HCT116 (cell line): ENCODE results near the gene THTPA. TPM values are rescaled to one million over a fixed set of nuclear protein-coding genes. Genes with fewer than 3 reads are reported as not detected.

ENCODE experiments used
- ATAC-seq: fragments of 200-7000 bp; cut with Tn5 transposase; 2 replicates; pipeline ENCODE4 v1.9.1; 2020; ENCODE audit warnings: mild to moderate bottlenecking, moderate library complexity
- BruUV-seq: library from RNA; stranded (reverse); fragments of 400-500 nt; replicated peaks from 2 replicates; lab custom pipeline; 2021; lab: Mats Ljungman, UMichigan
- CTCF ChIA-PET: fragments of 300-600 bp; sonication (Branson Sonifier 250); formaldehyde crosslinking; loops from one replicate; lab custom pipeline; 2021; ENCODE audit warnings: antibody characterized with exemption; lab: Charles Lee
- POLR2A ChIA-PET: fragments of 300-600, 350-600 bp; sonication (Branson Sonifier 250); formaldehyde crosslinking; loops from one replicate; lab custom pipeline; 2021; ENCODE audit warnings: antibody characterized with exemption; lab: Charles Lee
- RAD21 ChIA-PET, 2 experiments: fragments of 300-600 bp; sonication (Branson Sonifier 250); formaldehyde crosslinking; loops; one replicate each; lab custom pipeline; 2023; ENCODE audit warnings: low total read pairs in 2 of 2; ENCODE audit not compliant: uncharacterized antibody in 2 of 2, unreplicated experiment in 2 of 2, low non-redundant PET in 1 of 2; lab: Charles Lee
- DNase-seq: peaks from one replicate; pipeline ENCODE4 v3.0.0-alpha.2; 2010; ENCODE audit warnings: low read depth, low spot score
- H2AFZ ChIP-seq: fragments of 200-600 bp; shearing (Covaris generic), sonication (generic); 2 replicates; pipeline ENCODE4 v1.6.1; 2017; ENCODE audit warnings: low read depth, mixed run types, mixed read lengths, antibody characterized with exemption, low read length; ENCODE audit not compliant: poor library complexity, severe bottlenecking
- H3K27ac ChIP-seq: 2 replicates; pipeline ENCODE4 v1.5.1; 2012; ENCODE audit warnings: low read depth, low read length
- H3K27me3 ChIP-seq: fragments of 200-600 bp; sonication (generic); 2 replicates; pipeline ENCODE4 v1.6.1; 2016; ENCODE audit warnings: mixed run types, low read length, mixed read lengths; ENCODE audit not compliant: insufficient read depth
- H3K36me3 ChIP-seq, 2 experiments: fragments of 200-500 bp in 1 of 2; fragments of 200-600 bp in 1 of 2; sonication (Bioruptor generic) in 1 of 2; sonication (generic) in 1 of 2; 2 replicates each; pipeline versions ENCODE4 v1.5.1 to v1.6.1; 2014 to 2016; ENCODE audit warnings: low read length in 2 of 2, inconsistent platforms in 1 of 2, mixed read lengths in 1 of 2, mixed run types in 1 of 2; ENCODE audit not compliant: insufficient read depth in 2 of 2, control insufficient read depth in 1 of 2
- H3K4me1 ChIP-seq, 2 experiments: fragments of 200-600 bp in 1 of 2; sonication (generic) in 1 of 2; 2 replicates each; pipeline versions ENCODE4 v1.5.1 to v1.6.1; 2012 to 2017; ENCODE audit warnings: low read length in 2 of 2, inconsistent platforms in 1 of 2, mild to moderate bottlenecking in 1 of 2, mixed read lengths in 1 of 2, mixed run types in 1 of 2, moderate library complexity in 1 of 2; ENCODE audit not compliant: insufficient read depth in 2 of 2, control insufficient read depth in 1 of 2
- H3K4me2 ChIP-seq: fragments of 200-600 bp; sonication (generic); 2 replicates; pipeline ENCODE4 v1.6.1; 2017; ENCODE audit warnings: mixed run types, low read length, mixed read lengths
- H3K4me3 ChIP-seq, 2 experiments: fragments of 200-600 bp in 1 of 2; sonication (generic) in 1 of 2; replicated peaks in 1 of 2; 2 replicates each; pipeline ENCODE4 v1.5.1; 2011 to 2016; ENCODE audit warnings: low read length in 2 of 2, control low read depth in 1 of 2, low read depth in 1 of 2, mild to moderate bottlenecking in 1 of 2, mixed read lengths in 1 of 2, mixed run types in 1 of 2
- H3K79me2 ChIP-seq: fragments of 200-600 bp; sonication (generic); 2 replicates; pipeline ENCODE4 v1.6.1; 2017; ENCODE audit warnings: mild to moderate bottlenecking, mixed run types, low read length, moderate library complexity, mixed read lengths; ENCODE audit not compliant: insufficient read depth
- H3K9ac ChIP-seq: fragments of 200-600 bp; sonication (generic); 2 replicates; pipeline ENCODE4 v1.6.1; 2016; ENCODE audit warnings: low read length, mixed read lengths
- H3K9me2 ChIP-seq: fragments of 200-600 bp; sonication (generic), shearing (Covaris generic); 2 replicates; pipeline ENCODE4 v1.6.1; 2017; ENCODE audit warnings: mixed run types, mild to moderate bottlenecking, moderate library complexity; ENCODE audit not compliant: insufficient read depth
- H3K9me3 ChIP-seq, 2 experiments: fragments of 200-500 bp in 1 of 2; fragments of 200-600 bp in 1 of 2; sonication (Bioruptor generic) in 1 of 2; sonication (generic) in 1 of 2; 2 replicates each; pipeline ENCODE4 v1.6.1; 2014 to 2017; ENCODE audit warnings: low read length in 2 of 2, mixed read lengths in 2 of 2, inconsistent platforms in 1 of 2, low read depth in 1 of 2, mild to moderate bottlenecking in 1 of 2, mixed run types in 1 of 2, moderate library complexity in 1 of 2; ENCODE audit not compliant: control insufficient read depth in 1 of 2, insufficient read depth in 1 of 2
- H4K20me1 ChIP-seq: fragments of 200-600 bp; sonication (generic), shearing (Covaris generic); 2 replicates; pipeline ENCODE4 v1.6.1; 2017; ENCODE audit warnings: mixed run types, mild to moderate bottlenecking, moderate library complexity; ENCODE audit not compliant: insufficient read depth
- CBX3 ChIP-seq: IDR thresholded peaks from 2 replicates; pipeline ENCODE4 v1.6.1; 2012; ENCODE audit warnings: low read depth
- CEBPB ChIP-seq: IDR thresholded peaks from 2 replicates; pipeline ENCODE4 v1.6.1; 2012; ENCODE audit warnings: low read depth
- CTCF ChIP-seq, 3 experiments: fragments of 200-600 bp in 1 of 3; sonication (generic) in 1 of 3; IDR thresholded peaks in 2 of 3; conservative IDR thresholded peaks in 1 of 3; 2 replicates each; pipeline ENCODE4 v1.5.1; 2012 to 2017; ENCODE audit warnings: low read depth in 2 of 3, low read length in 2 of 3, antibody characterized with exemption in 1 of 3, borderline replicate concordance in 1 of 3, control low read depth in 1 of 3, mild to moderate bottlenecking in 1 of 3, mixed read lengths in 1 of 3, mixed run types in 1 of 3, moderate library complexity in 1 of 3; ENCODE audit not compliant: insufficient read depth in 1 of 3
- EGR1 ChIP-seq: IDR thresholded peaks from 2 replicates; pipeline ENCODE4 v1.6.1; 2012; ENCODE audit warnings: low read depth
- ELF1 ChIP-seq: IDR thresholded peaks from 2 replicates; pipeline ENCODE4 v1.6.1; 2012; ENCODE audit warnings: low read depth, borderline replicate concordance
- EZH2 ChIP-seq: fragments of 200-600 bp; sonication (generic); IDR thresholded peaks from 2 replicates; pipeline ENCODE4 v1.6.1; 2017; ENCODE audit warnings: antibody characterized with exemption, mixed run types
- EZH2phosphoT487 ChIP-seq: fragments of 200-600 bp; IDR thresholded peaks from 2 replicates; pipeline ENCODE4 v1.6.1; 2018; ENCODE audit warnings: antibody characterized with exemption, borderline replicate concordance
- FOSL1 ChIP-seq: IDR thresholded peaks from 2 replicates; pipeline ENCODE4 v1.6.1; 2012; ENCODE audit warnings: low read depth
- JUND ChIP-seq: IDR thresholded peaks from 2 replicates; pipeline ENCODE4 v1.6.1; 2012
- POLR2A ChIP-seq: IDR thresholded peaks from 2 replicates; pipeline ENCODE4 v1.7.0; 2011; ENCODE audit warnings: borderline replicate concordance; ENCODE audit not compliant: insufficient read depth, insufficient read length; ENCODE audit errors: extremely low read depth
- POLR2AphosphoS5 ChIP-seq: IDR thresholded peaks from 2 replicates; pipeline ENCODE4 v1.6.1; 2011; ENCODE audit warnings: mild to moderate bottlenecking, low read depth, low read length, moderate library complexity
- REST ChIP-seq: IDR thresholded peaks from 2 replicates; pipeline ENCODE4 v1.6.1; 2012; ENCODE audit warnings: low read depth
- SIN3A ChIP-seq: IDR thresholded peaks from 2 replicates; pipeline ENCODE4 v1.6.1; 2012; ENCODE audit warnings: low read depth
- SP1 ChIP-seq: IDR thresholded peaks from 2 replicates; pipeline ENCODE4 v1.6.1; 2012; ENCODE audit warnings: low read depth
- SRF ChIP-seq: IDR thresholded peaks from 2 replicates; pipeline ENCODE4 v1.6.1; 2012; ENCODE audit warnings: low read depth
- TCF7L2 ChIP-seq: IDR thresholded peaks from 2 replicates; pipeline ENCODE4 v1.7.0; 2011; ENCODE audit warnings: borderline replicate concordance, inconsistent platforms; ENCODE audit not compliant: insufficient read depth, insufficient read length; ENCODE audit errors: extremely low read depth
- YY1 ChIP-seq: IDR thresholded peaks from 2 replicates; pipeline ENCODE4 v1.6.1; 2011; ENCODE audit warnings: low read length, low read depth, moderate library complexity, mild to moderate bottlenecking; ENCODE audit not compliant: insufficient replicate concordance; ENCODE audit errors: extremely low read depth
- ZBTB33 ChIP-seq: IDR thresholded peaks from 2 replicates; pipeline ENCODE4 v1.6.1; 2011; ENCODE audit warnings: mild to moderate bottlenecking, low read length, moderate library complexity; ENCODE audit not compliant: insufficient replicate concordance; ENCODE audit errors: extremely low read depth
- ZFX ChIP-seq: fragments of 450-650 bp; IDR thresholded peaks from 2 replicates; pipeline ENCODE4 v1.6.1; 2017
- ZNF274 ChIP-seq: fragments of 200-500 bp; sonication (Bioruptor generic); IDR thresholded peaks from 2 replicates; pipeline ENCODE4 v1.6.1; 2014; ENCODE audit warnings: mild to moderate bottlenecking, low read depth, low read length, inconsistent platforms
- intact Hi-C: fragments of 100-400 bp; cut with micrococcal nuclease; formaldehyde crosslinking; loops from 2 replicates; pipeline ENCODE4 v1.10.0; 2022
- total RNA-seq: library from RNA; stranded (reverse); gene quantifications from one replicate; pipeline ENCODE4 v1.2.1, GENCODE V29; 2021; ENCODE audit not compliant: unreplicated experiment

The THTPA gene
- total RNA-seq, 1 experiment from 2014 or later, result 5.8 TPM

GRCh38 chr14:23582906-23583760 lies 27.1 kb downstream of the THTPA start:
- no peak overlapping the region for H3K4me2 ChIP-seq
- H3K9me3 ChIP-seq, result no peaks in the 10 kb centered on the region
- ATAC-seq (no peak), DNase-seq (no peak)
- no peaks in the 10 kb centered on the region for H4K20me1 ChIP-seq
- H3K79me2 ChIP-seq, result no peaks in the 10 kb centered on the region
- no TSS peak for BruUV-seq
- intact Hi-C loops, result no loop called here
- TF ChIP-seq POLR2A, result no peak
- TF ChIP-seq EGR1, result no peak
- TF ChIP-seq SIN3A, result no peak
- no peak for TF ChIP-seq YY1
- TF ChIP-seq SRF, result no peak
- TF ChIP-seq EZH2phosphoT487, result no peak
- no peak for TF ChIP-seq ELF1
- no peak for TF ChIP-seq CEBPB
- no peak for TF ChIP-seq TCF7L2
- no peak for TF ChIP-seq ZFX
- TF ChIP-seq CTCF (IDR thresholded peaks at IDR 0.05 in 2 of 3, conservative IDR thresholded peaks at IDR 0.05 in 1 of 3; ENCODE audit: borderline replicate concordance in 1 of 3, insufficient read depth in 1 of 3, low read depth in 2 of 3, low read length in 2 of 3), result no peak
- no peak for TF ChIP-seq CBX3
- no peak for TF ChIP-seq ZNF274
- TF ChIP-seq ZBTB33, result no peak
- no peak for TF ChIP-seq POLR2AphosphoS5
- no peak for TF ChIP-seq EZH2
- TF ChIP-seq JUND, result no peak
- TF ChIP-seq FOSL1, result no peak
- no peak for TF ChIP-seq SP1
- no peak for TF ChIP-seq REST
- no peak overlapping the region for H3K9ac ChIP-seq
- no peak overlapping the region for H3K4me3 ChIP-seq
- no peak overlapping the region for H3K27ac ChIP-seq
- RAD21 ChIA-PET, result no interaction called here
- no peaks in the 10 kb centered on the region for H3K9me2 ChIP-seq
- H2AFZ ChIP-seq, result no peak overlapping the region
- CTCF ChIA-PET, result no interaction called here
- no peaks in the 10 kb centered on the region for H3K4me1 ChIP-seq
- H3K36me3 ChIP-seq, result no peaks in the 10 kb centered on the region
- no peaks in the 10 kb centered on the region for H3K27me3 ChIP-seq
- POLR2A ChIA-PET, result interaction anchor here (1.0 kb wide), 1 partner anchor 53 kb away, joined by 3 read pairs; the partner anchor contains the start of gene DHRS2
